ENCODE results near the gene DAP3.

DNA sequence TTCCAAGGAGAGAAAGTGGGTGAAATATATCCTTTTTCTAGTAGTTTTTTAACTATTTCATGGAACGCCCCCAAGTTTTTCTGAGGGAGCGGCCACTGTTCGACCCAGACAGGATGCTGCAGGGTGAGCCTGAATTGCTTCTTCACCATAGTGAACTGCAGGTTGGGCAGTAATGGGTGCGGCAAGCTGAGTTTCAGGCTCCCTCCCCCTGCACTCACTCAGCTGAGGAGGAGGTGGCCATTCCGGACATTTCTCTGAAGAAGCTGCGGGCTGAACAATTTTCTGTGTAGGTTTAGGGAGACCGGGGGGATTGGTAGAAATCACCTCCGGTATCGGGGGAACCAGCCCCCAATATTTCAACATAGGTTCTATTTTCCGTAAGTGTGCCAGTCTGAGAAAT lies 8.2 kb downstream of the DAP3 start:
- no peak for TF ChIP-seq EZH2 (IDR thresholded peaks at IDR 0.05; ENCODE audit: insufficient read depth, poor library complexity, severe bottlenecking)
- no peak for TF ChIP-seq EZH2phosphoT487 (IDR thresholded peaks at IDR 0.05; ENCODE audit: insufficient read depth, low read depth)

Data from GM23248 (cell line).